Effector memory CD8-positive, alpha-beta T cell (primary cell): Measurements from ENCODE around the gene CELA2B.
"Not testable (repeated sequence)": the region's sequence is repeated elsewhere in the genome, so short reads cannot be mapped to it uniquely, and the experiment has no call there.

Experiments used
- ATAC-seq: fragments of 150-1000 bp; cut with Tn5 transposase; replicated peaks from 2 replicates; pipeline ENCODE4 v1.10.0; 2021; ENCODE audit warnings: mild to moderate bottlenecking, moderate library complexity
- DNase-seq, 3 experiments: peaks; one replicate each; pipeline ENCODE4 v3.0.0; 2021
- H3K27ac Mint-ChIP-seq, 2 donors: one replicate each; pipeline ENCODE4 v1.8.0; 2022; ENCODE audit warnings: mild to moderate bottlenecking in 2 of 2, mixed read lengths in 2 of 2, moderate library complexity in 2 of 2
- H3K27me3 Mint-ChIP-seq, 2 donors: one replicate each; pipeline ENCODE4 v1.8.0; 2022; ENCODE audit warnings: mixed read lengths in 2 of 2
- H3K36me3 Mint-ChIP-seq: one replicate; pipeline ENCODE4 v1.8.0; 2022; ENCODE audit warnings: mild to moderate bottlenecking, moderate library complexity, mixed read lengths; ENCODE audit not compliant: insufficient read depth
- H3K4me1 Mint-ChIP-seq, 2 donors: one replicate each; pipeline ENCODE4 v1.8.0; 2022; ENCODE audit warnings: low read depth in 2 of 2, mixed read lengths in 2 of 2
- H3K4me3 Mint-ChIP-seq, 2 donors: one replicate each; pipeline ENCODE4 v1.8.0; 2022; ENCODE audit warnings: mild to moderate bottlenecking in 2 of 2, mixed read lengths in 2 of 2, moderate library complexity in 2 of 2
- H3K9me3 Mint-ChIP-seq, 2 donors: one replicate each; pipeline ENCODE4 v1.8.0; 2022; ENCODE audit warnings: mixed read lengths in 2 of 2

CELA2B gene

GRCh38 chr1:15451014-15451722 lies 24.7 kb upstream of the CELA2B start:
- DNase-seq (no peak), ATAC-seq (no peak)
- H3K36me3 Mint-ChIP-seq = no peaks in the 10 kb centered on the region
- no peak overlapping the region for H3K27ac Mint-ChIP-seq
- H3K27me3 Mint-ChIP-seq = peaks cover 10 to 46% of the 10 kb centered on the region in 2 donors
- H3K4me1 Mint-ChIP-seq = peaks cover 0 to 1% of the 10 kb centered on the region in 2 donors
- H3K9me3 Mint-ChIP-seq = no peaks in the 10 kb centered on the region
- H3K4me3 Mint-ChIP-seq = no peak overlapping the region

GRCh38 chr1:15452216-15452615 lies 23.7 kb upstream of the CELA2B start:
- Mint-ChIP-seq H3K27ac (no peak overlapping the region), H3K9me3 (no peaks in the 10 kb centered on the region), H3K36me3 (no peaks in the 10 kb centered on the region), H3K4me1 (no peaks in the 10 kb centered on the region), H3K4me3 (no peak overlapping the region), H3K27me3 (peaks cover 10 to 50% of the 10 kb centered on the region in 2 donors)
- ATAC-seq (no peak), DNase-seq (no peak)

DNA sequence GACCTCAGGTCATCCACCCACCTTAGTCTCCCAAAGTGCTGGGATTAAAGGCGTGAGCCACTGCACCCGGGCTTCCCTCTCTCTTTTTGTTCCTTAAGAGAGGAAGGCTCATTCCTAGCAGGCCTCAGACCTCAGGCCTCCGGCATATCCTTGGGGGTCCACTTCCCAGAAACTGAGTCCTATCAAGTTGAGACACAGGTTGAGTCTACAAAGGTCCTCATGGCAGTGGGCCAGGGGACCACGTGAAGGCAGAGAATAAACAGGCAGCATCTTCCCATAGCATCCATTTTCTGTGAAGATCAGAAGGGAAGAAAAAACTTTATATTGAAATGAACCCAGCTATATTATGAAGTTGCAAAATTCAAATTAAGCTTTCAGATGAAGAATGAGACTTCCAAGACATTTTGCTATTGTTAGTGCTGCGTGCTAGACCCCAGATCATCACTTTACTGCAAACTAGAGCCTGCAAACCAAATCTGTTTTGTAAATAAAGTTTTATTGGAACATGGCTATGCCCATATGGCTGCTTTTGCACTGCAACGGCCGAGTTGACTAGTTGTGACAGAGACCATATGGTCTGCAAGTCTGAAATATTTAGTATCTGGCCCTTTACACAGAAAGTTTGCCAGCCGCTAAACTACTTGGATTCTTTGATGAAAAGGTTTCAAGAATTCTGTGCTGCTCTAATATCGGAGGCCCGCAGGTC lies 22.9 kb upstream of the CELA2B start:
- DNase-seq = no peak
- H3K27me3 Mint-ChIP-seq = peaks cover 10 to 49% of the 10 kb centered on the region in 2 donors
- H3K4me3 Mint-ChIP-seq = no peak overlapping the region
- H3K27ac Mint-ChIP-seq = no peak overlapping the region
- no peaks in the 10 kb centered on the region for H3K36me3 Mint-ChIP-seq
- H3K9me3 Mint-ChIP-seq = no peaks in the 10 kb centered on the region
- no peak for ATAC-seq
- H3K4me1 Mint-ChIP-seq = no peaks in the 10 kb centered on the region

DNA sequence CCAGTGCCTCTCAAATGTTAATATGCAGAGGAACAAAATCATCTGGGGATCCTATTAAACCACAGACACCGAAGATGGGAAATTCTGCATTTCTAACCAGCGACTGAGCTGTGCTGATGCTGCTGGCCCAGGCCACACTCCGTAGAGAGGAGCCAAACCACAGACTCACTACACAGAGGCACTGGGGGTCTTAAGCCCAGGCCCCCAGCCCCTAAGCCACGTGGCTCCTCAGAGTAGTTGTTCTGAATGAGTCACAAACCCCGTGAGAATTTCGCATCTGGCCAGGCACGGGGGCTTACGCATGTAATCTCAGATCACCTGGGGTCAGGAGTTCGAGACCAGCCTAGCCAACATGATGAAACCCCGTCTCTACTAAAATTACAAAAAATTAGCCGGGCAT lies 22.2 kb upstream of the CELA2B start:
- H3K27ac Mint-ChIP-seq = no peak overlapping the region
- no peaks in the 10 kb centered on the region for H3K9me3 Mint-ChIP-seq
- DNase-seq (no peak), ATAC-seq (no peak)
- H3K27me3 Mint-ChIP-seq = peaks cover 10 to 49% of the 10 kb centered on the region in 2 donors
- H3K4me1 Mint-ChIP-seq = no peaks in the 10 kb centered on the region
- H3K4me3 Mint-ChIP-seq = no peak overlapping the region
- no peaks in the 10 kb centered on the region for H3K36me3 Mint-ChIP-seq

- Mint-ChIP-seq H3K36me3 (peaks cover 2% of the 10 kb centered on the region), H3K4me1 (no peaks in the 10 kb centered on the region), H3K4me3 (no peak overlapping the region), H3K27ac (no peak overlapping the region), H3K27me3 (peaks cover 7 to 46% of the 10 kb centered on the region in 2 donors), H3K9me3 (no peaks in the 10 kb centered on the region)
- ATAC-seq (no peak), DNase-seq (no peak)
Measured at GRCh38 chr1:15454256-15454655, 21.6 kb upstream of the CELA2B start.

GRCh38 chr1:15455522-15455921 lies 20.4 kb upstream of the CELA2B start:
- DNase-seq = no peak
- Mint-ChIP-seq H3K27me3 (peaks cover 0 to 44% of the 10 kb centered on the region in 2 donors), H3K27ac (no peak overlapping the region), H3K36me3 (peaks cover 4% of the 10 kb centered on the region), H3K4me1 (peaks cover 0 to 1% of the 10 kb centered on the region in 2 donors), H3K4me3 (no peak overlapping the region), H3K9me3 (no peaks in the 10 kb centered on the region)
- no peak for ATAC-seq

DNA sequence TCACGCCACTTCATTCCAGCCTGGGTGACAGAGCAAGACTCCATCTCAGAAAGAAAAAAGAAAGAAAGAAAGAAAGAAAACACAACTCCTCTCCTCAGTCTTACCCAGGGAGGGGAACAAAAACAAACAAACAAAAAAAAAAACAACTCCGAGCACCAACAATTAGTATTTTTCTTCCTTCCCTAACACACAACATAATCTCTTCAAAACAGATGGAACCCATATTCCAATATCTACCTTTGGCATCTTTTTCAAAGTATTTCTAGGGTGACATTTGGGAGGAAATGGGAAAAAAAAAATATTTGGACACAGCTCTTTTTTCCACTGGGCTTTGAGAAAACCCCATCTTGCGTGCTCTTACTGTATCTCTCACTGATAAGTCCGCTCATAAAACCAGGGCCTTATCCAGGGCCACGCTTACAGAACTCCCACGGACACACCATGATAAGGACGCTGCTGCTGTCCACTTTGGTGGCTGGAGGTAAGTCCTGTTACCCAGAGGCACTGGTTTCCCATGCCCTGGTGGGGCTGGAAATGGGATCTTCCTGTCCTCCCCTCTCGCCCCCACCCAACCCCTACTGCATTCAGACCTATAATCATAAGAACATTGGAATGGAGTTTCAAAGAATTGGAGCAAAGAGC lies 19.5 kb upstream of the CELA2B start, which contains the start of gene CELA2A:
CELA2A (plus strand) TSS at position 420 of the 642 bp plus-strand sequence; CDS start at position 442, 22 bp downstream.
- Mint-ChIP-seq H3K4me3 (no peak within 1 kb of the TSS), H3K36me3 (peaks cover 4% of the 10 kb centered on the region), H3K9me3 (no peaks in the 10 kb centered on the region), H3K27ac (no peak within 1 kb of the TSS), H3K4me1 (peaks cover 0 to 1% of the 10 kb centered on the region in 2 donors), H3K27me3 (peaks cover 0 to 43% of the 10 kb centered on the region in 2 donors)
- no peak for ATAC-seq
- DNase-seq = no peak

GRCh38 chr1:15457585-15457984 lies 18.3 kb upstream of the CELA2B start:
- Mint-ChIP-seq H3K4me3 (no peak overlapping the region), H3K36me3 (peaks cover 4% of the 10 kb centered on the region), H3K4me1 (peaks cover 0 to 1% of the 10 kb centered on the region in 2 donors), H3K27ac (no peak overlapping the region), H3K9me3 (no peaks in the 10 kb centered on the region), H3K27me3 (peaks cover 0 to 39% of the 10 kb centered on the region in 2 donors)
- no peak for DNase-seq
- ATAC-seq = no peak

GRCh38 chr1:15458388-15458787 lies 17.5 kb upstream of the CELA2B start:
- H3K27me3 Mint-ChIP-seq = peaks cover 0 to 39% of the 10 kb centered on the region in 2 donors
- H3K9me3 Mint-ChIP-seq, H3K27ac Mint-ChIP-seq, H3K4me1 Mint-ChIP-seq, H3K36me3 Mint-ChIP-seq, DNase-seq, H3K4me3 Mint-ChIP-seq, ATAC-seq: not testable (repeated sequence)

GRCh38 chr1:15459771-15460707 lies 15.9 kb upstream of the CELA2B start:
- H3K27me3 Mint-ChIP-seq = peaks cover 5 to 48% of the 10 kb centered on the region in 2 donors
- no peak for ATAC-seq
- DNase-seq = no peak
- H3K4me1 Mint-ChIP-seq = peaks cover 0 to 1% of the 10 kb centered on the region in 2 donors
- no peak overlapping the region for H3K4me3 Mint-ChIP-seq
- H3K9me3 Mint-ChIP-seq = no peaks in the 10 kb centered on the region
- H3K36me3 Mint-ChIP-seq = peaks cover 4% of the 10 kb centered on the region
- no peak overlapping the region for H3K27ac Mint-ChIP-seq

- Mint-ChIP-seq H3K36me3 (peaks cover 4% of the 10 kb centered on the region), H3K4me1 (peaks cover 0 to 1% of the 10 kb centered on the region in 2 donors), H3K27ac (no peak overlapping the region), H3K9me3 (no peaks in the 10 kb centered on the region), H3K27me3 (peaks cover 6 to 51% of the 10 kb centered on the region in 2 donors), H3K4me3 (no peak overlapping the region)
- no peak for DNase-seq
- ATAC-seq = no peak
Measured at GRCh38 chr1:15460708-15461095, 15.2 kb upstream of the CELA2B start.

DNA sequence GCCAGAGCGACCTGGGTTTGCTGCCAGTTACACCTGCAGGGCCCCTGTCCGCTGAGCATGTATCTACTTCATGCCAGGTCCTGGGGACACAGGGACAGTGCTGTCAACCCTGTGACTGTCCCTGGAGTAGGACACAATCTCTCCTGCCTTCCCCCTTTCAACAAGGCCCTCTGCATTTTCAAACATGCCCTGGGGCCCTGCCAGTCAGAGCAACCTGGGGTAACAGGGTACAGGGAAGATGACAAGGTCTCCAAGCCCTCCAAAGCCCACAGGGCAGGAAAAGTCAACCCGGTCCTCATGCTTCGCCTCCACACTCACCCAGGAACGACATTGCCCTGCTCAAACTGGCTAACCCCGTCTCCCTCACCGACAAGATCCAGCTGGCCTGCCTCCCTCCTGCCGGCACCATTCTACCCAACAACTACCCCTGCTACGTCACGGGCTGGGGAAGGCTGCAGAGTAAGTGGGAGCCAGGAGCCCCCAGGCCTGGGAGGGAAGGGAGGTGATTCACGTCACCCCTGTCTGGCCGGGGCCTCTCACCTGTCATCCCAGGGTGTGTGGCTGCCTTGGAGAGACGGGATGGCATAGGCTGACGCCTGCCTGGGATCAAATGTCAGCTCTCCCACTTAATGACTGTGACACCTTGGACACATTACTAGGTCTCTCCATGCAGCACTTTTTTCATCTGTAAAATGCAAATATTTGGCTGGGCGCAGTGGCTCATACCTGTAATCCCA lies 12.7 kb upstream of the CELA2B start:
- not testable (repeated sequence) for ATAC-seq, H3K4me1 Mint-ChIP-seq, H3K27ac Mint-ChIP-seq, H3K4me3 Mint-ChIP-seq, H3K9me3 Mint-ChIP-seq, DNase-seq, H3K36me3 Mint-ChIP-seq
- peaks cover 11 to 44% of the 10 kb centered on the region in 2 donors for H3K27me3 Mint-ChIP-seq
